HTR-8/SVneo (cell line): Measurements from ENCODE around the gene POLR2B.
"Not testable (repeated sequence)": the region's sequence is repeated elsewhere in the genome, so short reads cannot be mapped to it uniquely, and the experiment has no call there.

Source experiments
- DNase-seq: peaks from one replicate; pipeline ENCODE4 v3.0.0; 2011; ENCODE audit warnings: low spot score, mixed read lengths; ENCODE audit not compliant: insufficient read length
- FAIRE-seq: peaks from 2 replicates; lab custom pipeline; 2011; peaks lifted over from hg19 to GRCh38; lab: Jason Lieb, UNC

The POLR2B gene

GRCh38 chr4:56981795-56982201 is 3.1 kb downstream of the POLR2B start:
- peak; percentile 6 for DNase-seq
- no peak for FAIRE-seq

DNA sequence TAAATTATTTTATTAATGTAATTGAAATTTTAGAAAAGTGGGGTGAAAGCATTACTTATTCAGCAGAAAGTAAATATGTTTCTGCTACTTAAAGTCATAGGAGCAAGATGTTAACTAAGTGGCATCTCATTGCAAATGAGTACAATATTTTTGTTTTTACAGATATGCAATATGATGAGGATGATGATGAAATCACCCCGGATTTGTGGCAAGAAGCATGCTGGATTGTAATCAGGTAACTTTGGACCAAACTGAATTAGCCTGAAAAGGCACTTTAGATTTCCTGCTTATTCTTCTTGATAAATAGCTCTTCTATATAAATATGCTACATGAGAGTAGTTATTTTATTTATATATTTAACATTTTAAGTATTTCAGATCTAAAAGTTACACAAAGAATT is 7.5 kb downstream of the POLR2B start:
- no peak for FAIRE-seq
- no peak for DNase-seq

- no peak for FAIRE-seq
Measured at GRCh38 chr4:56986952-56987351, 8.3 kb downstream of the POLR2B start.

DNA sequence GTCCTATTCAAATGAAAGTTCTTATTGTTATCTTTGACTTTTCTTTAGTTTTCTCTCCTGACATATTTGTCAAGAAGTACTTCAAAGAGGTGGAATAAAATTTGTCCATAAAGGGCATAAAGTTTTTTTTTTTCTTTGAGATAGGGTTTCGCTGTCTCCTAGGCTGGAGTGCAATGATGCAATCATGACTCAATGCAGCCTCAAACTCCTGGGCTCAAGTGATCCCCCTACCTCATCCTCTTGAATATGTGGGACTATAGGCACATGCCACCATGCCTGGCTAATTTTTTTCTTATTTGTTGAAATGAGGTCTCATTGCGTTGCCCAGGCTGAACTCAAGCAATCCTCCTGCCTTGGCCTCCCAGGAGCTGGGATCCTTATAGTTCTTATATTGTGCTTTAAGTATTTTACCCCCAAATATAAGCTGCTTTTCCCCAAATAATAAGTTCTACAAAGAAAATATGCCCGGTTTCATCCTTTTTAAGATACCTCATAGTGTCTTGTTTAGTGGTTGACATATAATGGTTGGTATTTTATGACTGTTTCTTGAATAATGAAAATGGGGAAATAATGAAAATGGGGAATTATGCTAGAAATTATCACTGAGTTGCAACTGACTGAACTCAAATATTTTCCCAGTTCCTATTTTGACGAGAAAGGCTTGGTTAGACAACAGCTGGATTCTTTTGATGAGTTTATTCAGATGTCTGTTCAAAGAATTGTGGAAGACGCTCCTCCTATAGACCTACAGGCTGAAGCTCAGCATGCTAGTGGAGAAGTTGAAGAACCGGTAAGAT is 11.6 kb downstream of the POLR2B start:
- no peak for FAIRE-seq

More at GRCh38 chr4:56986952-56987351, 8.3 kb downstream of the POLR2B start:
- no peak for DNase-seq

DNA sequence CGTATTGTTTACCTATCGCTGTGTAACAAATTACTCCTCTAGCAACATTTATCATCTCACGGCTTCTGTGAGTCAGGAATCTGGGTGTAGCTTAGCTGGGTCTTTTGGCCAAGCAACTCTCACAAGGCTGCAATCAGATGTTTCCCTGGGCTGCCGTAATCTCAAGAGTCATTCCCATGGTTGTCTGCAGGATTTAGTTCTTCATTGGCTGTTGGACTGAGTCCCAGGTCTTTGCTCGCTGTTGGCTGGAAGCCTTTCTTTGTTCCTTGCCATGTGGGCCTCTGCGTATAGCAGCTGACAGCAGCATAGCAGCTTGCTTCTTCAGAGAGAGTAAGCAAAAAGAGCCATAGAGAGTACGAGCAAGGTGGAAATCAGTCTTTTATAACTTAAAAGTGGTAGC is 16.8 kb downstream of the POLR2B start:
- no peak for FAIRE-seq
- no peak for DNase-seq

More for the DNA sequence above, 11.6 kb downstream of the POLR2B start:
- no peak for DNase-seq

GRCh38 chr4:56999751-57000150 is 21.1 kb downstream of the POLR2B start:
- DNase-seq (no peak), FAIRE-seq (no peak)

DNA sequence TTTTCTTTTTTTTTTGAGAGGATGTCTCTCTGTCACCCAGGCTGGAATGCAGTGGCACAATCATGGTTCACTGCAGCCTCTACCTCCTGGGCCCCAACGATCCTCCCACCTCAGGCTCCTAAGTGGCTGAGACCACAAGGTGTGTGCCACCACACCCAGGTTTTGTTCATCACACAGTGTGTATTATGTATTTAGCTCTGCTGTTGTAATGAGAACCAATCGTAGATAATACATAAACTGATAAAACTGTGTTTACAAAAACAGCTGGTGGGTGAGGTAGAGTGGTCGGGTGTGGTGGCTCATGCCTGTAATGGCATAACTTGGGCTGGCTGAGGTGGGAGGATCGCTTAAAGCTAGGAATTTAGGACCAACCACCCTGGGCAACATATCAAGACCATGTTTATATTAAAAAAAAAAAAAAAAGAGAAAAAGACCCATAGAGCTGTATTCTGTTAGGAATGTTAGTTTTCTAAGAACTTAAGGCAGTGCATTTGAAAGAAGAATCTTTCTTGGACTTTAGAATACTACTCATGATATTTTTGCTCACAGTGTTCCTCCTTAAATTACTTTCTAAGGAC is 34.9 kb downstream of the POLR2B start:
- FAIRE-seq = no peak
- no peak for DNase-seq

DNA sequence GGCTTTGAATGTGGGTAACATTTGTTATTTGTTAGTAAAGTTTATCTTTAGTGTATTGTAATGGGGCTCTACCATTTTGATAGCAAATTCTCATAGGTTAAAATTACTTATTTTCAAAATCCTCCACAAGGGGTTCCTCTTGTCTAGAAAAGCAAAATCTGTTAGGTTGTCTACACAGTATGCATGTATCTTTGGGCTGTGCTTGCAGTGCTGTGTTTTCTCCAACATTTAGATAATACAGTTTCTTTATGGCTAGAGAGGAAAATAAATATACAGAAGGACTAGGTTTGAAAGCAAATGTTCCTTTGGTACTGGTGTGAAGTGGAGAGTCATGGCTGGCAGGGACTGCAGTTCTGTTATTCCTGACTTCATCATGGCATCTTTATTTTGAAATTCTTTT is 40.3 kb downstream of the POLR2B start:
- FAIRE-seq = no peak

DNA sequence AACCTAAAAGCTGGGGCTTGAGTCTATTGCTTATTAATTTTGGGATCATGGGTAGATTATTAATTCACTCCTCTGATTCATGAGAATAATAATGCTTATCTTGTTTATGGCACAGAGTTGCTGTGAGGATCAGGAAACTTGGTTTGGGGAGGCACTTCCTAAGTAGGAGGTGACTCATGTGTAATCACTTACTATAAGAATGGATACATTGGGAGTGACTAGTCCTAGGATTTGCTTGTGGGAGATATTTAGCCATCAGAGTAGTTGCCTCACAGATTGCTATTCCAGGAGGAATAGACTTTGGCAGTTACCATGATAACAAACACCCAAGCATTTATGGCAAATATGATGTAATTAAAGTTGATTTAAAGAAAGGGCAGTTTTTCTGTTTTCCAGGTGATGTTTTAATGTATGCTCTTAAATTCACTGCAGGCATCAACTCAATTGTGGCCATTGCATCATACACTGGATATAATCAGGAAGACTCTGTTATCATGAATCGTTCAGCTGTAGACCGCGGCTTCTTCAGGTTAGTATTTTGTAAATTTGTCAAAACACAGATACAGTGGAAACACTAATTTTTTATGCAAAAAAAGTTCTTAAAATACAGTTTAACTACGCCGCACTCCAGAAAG is 41.9 kb downstream of the POLR2B start:
- DNase-seq (peak; percentile 22), FAIRE-seq (no peak)

More for the DNA sequence above, 40.3 kb downstream of the POLR2B start:
- DNase-seq = no peak

GRCh38 chr4:57023104-57023503 is 44.4 kb downstream of the POLR2B start:
- FAIRE-seq (peak; percentile 65), DNase-seq (peak; percentile 66)

DNA sequence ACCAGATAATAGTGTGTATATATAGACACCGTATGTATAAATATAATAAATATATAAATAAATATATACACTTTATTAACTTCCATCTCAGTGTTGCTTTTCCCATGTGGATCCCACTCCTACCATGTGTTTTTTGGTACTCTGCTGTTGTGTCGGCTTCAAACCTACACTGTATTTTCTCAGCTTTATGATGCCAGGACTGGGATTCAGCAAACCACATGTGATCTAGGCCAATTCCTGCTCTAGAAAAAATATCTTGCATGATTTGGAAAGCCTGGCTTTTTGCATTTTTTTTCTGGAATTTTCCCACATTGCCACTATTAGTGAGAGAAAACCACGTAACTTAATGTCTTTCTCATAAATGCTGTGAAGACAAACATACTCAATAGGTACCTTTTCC is 55.8 kb downstream of the POLR2B start:
- DNase-seq (no peak), FAIRE-seq (no peak)

GRCh38 chr4:57037982-57038604 is 59.4 kb downstream of the POLR2B start:
- no peak for FAIRE-seq
- peak; percentile 32 for DNase-seq

- no peak for FAIRE-seq
- no peak for DNase-seq
Measured at GRCh38 chr4:57039345-57039744, 60.6 kb downstream of the POLR2B start.

GRCh38 chr4:57040510-57040909 is 61.8 kb downstream of the POLR2B start:
- no peak for DNase-seq
- no peak for FAIRE-seq

DNA sequence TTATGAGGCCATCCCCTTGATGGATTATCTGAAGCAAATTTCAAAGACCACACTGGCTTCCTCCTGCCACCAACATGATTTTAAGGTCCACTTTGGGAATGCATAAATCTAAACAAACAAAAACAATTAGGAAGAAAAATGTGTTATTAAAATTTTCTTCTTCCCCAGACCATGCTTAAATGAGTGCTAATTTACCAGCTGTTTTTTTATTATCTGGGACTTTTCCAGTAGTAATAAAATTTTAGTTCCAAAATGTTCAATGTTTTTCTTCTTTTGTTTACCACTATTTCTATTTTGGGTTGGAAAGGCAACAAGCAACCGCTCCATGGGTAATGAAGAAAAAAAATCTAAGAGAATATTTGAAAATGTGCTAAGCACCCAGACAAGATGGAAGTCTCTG is 62.3 kb downstream of the POLR2B start:
- FAIRE-seq (no peak), DNase-seq (no peak)

DNA sequence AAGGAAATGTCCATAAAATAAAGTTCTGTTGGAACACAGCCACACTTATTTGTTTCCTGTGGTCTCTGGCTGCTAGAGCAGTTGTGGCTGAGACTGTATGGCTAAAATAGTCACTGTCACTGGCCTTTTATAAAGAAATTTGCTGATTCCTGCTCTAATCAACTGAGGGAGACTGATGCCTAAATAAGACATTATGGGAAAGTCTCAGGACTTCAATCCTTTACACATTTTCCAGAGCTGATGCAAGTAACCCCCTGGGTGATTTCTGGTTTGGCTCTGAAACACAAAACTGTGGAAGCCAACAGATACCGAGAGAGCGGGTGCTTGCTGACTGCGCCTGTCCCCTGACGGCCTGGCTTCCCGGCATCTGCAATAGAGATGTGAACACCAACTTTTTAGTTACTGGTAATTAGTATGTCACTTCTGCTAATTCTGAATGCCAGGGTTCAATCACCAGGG is 64.0 kb downstream of the POLR2B start:
- FAIRE-seq (no peak), DNase-seq (no peak)

DNA sequence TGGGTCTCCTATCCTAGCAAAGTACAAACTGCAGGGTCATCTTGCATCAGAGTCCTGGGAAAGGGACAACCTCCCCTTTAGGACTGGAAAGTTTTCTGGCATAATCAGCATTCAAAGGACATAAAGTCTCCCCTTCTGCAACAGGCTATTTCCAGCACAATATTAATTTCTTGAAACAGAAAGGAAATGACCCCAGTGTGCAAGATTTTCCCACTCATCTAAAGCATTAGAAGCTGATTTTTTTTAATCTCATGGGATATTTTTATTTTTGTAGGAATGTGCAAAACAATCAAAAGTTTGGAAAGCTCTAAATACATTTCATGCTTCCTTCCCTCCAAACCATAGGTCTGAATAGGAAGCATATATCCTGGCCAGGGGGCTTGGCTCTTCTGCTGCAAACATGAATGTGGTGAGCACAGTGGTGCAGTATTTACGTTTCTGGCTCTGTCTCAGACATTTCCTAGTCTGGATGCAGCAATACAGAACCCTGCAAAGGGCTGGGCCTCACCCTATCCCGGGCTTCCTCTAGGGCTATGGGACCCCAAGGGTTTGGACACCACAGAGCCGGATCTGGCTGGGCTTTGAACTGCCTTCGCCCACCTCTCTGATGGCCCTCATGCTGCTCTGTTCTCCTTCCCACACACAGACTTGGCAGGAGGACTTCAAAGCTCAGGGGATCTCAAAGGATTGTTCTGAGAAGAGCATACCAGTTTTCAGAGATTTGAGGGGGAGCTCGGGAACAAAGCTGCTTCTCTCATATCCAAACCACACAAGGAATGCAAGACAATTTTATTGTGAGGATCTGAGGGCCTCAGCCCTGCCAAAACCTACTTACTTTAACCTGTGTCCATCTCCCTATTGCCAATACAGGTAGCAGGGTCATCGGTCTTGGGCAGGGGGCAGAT is 64.9 kb downstream of the POLR2B start:
- DNase-seq (no peak), FAIRE-seq (no peak)

GRCh38 chr4:57044279-57044678 is 65.6 kb downstream of the POLR2B start:
- no peak for FAIRE-seq
- DNase-seq = no peak

- FAIRE-seq (no peak), DNase-seq (peak; percentile 22)
Measured at GRCh38 chr4:57044996-57045395, 66.3 kb downstream of the POLR2B start.

- not testable (repeated sequence) for FAIRE-seq, DNase-seq
Measured at GRCh38 chr4:57047046-57047445, 68.3 kb downstream of the POLR2B start.
